Stomach (tissue), 4 donors: ENCODE results near the gene RPN2.

Experiments used
- CTCF ChIP-seq, 7 experiments: fragments of 450-650 bp in 4 of 7; fragments of 200-600 bp in 3 of 7; sonication (generic) in 3 of 7; IDR thresholded peaks; one replicate each; pipeline ENCODE4 v1.5.1; 2016 to 2019; ENCODE audit warnings: antibody characterized with exemption in 7 of 7, control low read depth in 2 of 7, mild to moderate bottlenecking in 1 of 7
- POLR2A ChIP-seq, 4 donors: fragments of 450-650 bp; IDR thresholded peaks; one replicate each; pipeline ENCODE4 v1.6.1; 2016; ENCODE audit warnings: antibody characterized with exemption in 4 of 4, control low read depth in 2 of 4, mild to moderate bottlenecking in 1 of 4, moderate library complexity in 1 of 4
- POLR2AphosphoS5 ChIP-seq, 3 donors: sonication (generic); formaldehyde crosslinking; IDR thresholded peaks; one replicate each; pipeline ENCODE4 v1.6.1; 2016; ENCODE audit warnings: antibody characterized with exemption in 3 of 3

- TF ChIP-seq POLR2A (IDR thresholded peaks at IDR 0.05) = no peak
- TF ChIP-seq CTCF (IDR thresholded peaks at IDR 0.05) = peak in 4 of 7 experiments; percentile 13 to 42 (median 28)
- no peak for TF ChIP-seq POLR2AphosphoS5 (IDR thresholded peaks at IDR 0.05)
Observed at GRCh38 chr20:37282556-37282955, 103.4 kb downstream of the RPN2 start.
